Measurements from ENCODE around the gene CT47B1. TPM values are rescaled to one million over a fixed set of nuclear protein-coding genes. Genes with fewer than 3 reads are reported as not detected.
"Not testable (repeated sequence)": the region's sequence is repeated elsewhere in the genome, so short reads cannot be mapped to it uniquely, and the experiment has no call there.

Gene CT47B1
- total RNA-seq = not detected

DNA sequence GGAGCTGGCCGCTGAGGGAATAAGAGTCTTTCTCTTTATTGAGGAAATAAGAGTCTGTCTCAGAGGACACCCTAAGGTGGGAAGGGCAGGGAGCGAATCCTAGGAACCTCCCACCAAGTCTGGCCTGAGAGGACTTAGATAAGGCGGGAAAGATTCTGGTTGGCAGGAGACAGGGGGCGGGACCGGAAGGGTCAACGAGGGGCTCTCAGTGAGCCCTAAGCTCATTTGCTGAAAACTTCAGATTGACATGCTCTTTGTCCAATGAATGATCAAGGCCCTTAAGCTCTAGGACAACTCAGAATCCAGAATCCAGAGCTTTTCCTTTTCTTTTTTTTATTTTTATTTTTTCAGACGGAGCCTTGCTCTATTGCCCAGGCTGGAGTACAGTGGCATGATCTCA is at the start of gene CT47B1:
Gene CT47B1, minus strand, starts transcription at position 101 of the 400 bp plus-strand sequence. CDS start 196 bp downstream, outside the sequence.
- DNase-seq; POLR2A ChIA-PET; ATAC-seq; H3K9me3 Mint-ChIP-seq; H3K27ac Mint-ChIP-seq; H3K4me1 Mint-ChIP-seq (ENCODE audit: low read depth); intact Hi-C loops (cut with micrococcal nuclease); H3K4me3 Mint-ChIP-seq; H3K27me3 Mint-ChIP-seq; CTCF ChIA-PET; H3K36me3 Mint-ChIP-seq (ENCODE audit: low read depth): not testable (repeated sequence)

DNA sequence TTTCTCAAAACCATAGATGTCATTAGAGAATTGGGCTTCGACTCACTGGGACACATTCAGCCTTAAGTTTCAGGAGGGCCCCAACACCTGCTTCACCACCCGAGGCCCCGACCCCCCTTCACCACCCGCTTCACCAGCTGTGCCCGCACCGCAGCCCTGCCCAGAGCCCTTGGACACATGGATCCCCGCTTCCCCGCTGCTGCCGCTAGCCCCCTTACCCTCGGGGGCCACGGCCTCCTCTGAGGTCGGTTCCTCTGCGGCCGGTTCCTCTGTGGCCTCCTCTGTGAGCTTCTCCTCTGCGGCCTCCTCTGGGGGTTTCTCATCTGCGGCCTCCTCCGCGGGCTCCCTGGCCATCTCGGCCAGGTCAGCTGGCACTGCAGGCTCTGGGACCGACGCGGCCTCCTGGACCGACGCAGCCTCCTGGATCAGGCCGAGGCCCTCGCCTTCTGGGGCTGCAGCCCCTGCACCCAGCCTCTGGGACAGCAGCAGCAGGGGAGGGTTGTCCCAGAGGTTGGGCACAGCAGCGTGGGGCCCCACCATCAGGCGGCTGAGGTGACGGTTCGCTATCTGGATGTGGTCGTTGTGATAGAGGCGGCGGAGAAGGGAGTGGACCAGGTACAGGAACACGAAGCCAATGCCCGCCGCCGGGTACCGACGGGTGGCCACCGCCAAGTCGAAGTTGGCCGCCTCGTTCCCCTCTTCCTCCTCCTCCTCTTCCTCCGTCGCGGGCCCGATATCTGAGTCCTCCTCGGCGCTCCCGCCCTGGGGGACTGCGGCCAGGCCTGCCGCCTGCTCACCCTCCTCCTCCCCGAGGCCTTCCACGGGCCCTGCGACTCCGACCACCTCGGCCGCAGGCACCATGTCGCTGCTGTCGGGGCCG is 748 bp downstream of the CT47B1 start:
- TF ChIP-seq, protein P1, sequence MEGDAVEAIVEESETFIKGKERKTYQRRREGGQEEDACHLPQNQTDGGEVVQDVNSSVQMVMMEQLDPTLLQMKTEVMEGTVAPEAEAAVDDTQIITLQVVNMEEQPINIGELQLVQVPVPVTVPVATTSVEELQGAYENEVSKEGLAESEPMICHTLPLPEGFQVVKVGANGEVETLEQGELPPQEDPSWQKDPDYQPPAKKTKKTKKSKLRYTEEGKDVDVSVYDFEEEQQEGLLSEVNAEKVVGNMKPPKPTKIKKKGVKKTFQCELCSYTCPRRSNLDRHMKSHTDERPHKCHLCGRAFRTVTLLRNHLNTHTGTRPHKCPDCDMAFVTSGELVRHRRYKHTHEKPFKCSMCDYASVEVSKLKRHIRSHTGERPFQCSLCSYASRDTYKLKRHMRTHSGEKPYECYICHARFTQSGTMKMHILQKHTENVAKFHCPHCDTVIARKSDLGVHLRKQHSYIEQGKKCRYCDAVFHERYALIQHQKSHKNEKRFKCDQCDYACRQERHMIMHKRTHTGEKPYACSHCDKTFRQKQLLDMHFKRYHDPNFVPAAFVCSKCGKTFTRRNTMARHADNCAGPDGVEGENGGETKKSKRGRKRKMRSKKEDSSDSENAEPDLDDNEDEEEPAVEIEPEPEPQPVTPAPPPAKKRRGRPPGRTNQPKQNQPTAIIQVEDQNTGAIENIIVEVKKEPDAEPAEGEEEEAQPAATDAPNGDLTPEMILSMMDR (IDR thresholded peaks at IDR 0.05) = no peak
- CTCF ChIA-PET = no interaction called here

DNA sequence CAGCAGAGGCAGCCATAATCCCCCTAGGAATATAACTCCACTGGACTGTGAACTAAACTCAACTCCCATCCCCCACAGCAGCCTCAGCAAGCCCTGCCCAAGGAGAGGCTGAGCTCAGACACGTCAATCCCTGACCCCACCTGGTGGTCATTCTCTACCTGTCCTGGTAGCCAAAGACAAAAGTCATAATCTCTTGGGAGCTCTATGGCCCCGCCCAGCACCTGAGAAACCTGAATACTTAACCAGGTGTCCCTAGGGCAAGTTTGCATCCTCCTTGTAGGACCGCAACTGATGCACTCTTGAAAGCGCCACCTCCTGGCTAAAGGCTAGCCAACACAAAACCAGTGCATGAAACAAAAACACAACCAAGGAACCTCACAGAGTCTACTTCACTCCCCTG is 18.4 kb downstream of the CT47B1 start:
- CTCF ChIA-PET = interaction anchor here (2.1 kb wide), 1 partner anchor 67 kb away, joined by 5 read pairs; no protein-coding TSS in a partner anchor
- DNase-seq = peak; percentile 6

More for the DNA sequence above, 748 bp downstream of the CT47B1 start:
- POLR2A ChIA-PET = no interaction called here
- Mint-ChIP-seq H3K27ac (no peak overlapping the region), H3K4me3 (no peak overlapping the region), H3K9me3 (no peaks in the 10 kb centered on the region), H3K36me3 (ENCODE audit: low read depth) (no peaks in the 10 kb centered on the region), H3K4me1 (ENCODE audit: low read depth) (no peaks in the 10 kb centered on the region), H3K27me3 (no peaks in the 10 kb centered on the region)
- ATAC-seq = no peak
- intact Hi-C loops (cut with micrococcal nuclease) = no loop called here
- DNase-seq = no peak

DNA sequence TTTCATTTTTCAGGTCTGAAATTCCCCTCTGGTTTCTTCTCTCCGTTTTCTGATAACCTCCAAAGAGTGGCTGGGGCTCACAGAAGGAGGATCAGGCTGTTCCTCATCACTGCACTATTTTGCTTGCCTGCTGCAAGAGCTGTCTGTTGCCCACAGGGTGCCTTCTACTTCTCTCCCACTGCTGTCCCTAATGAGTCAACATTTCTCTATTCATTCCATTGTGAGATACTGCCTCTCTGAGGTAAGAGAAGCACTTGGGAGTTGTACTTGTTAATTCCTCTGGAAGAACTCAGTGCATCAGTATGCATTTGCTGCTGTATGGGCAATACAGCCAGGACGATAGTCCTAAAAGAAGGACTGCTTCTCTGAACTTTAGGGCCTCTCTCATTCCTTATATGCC is 34.8 kb downstream of the CT47B1 start:
- ChIA-PET POLR2A (no interaction called here), CTCF (no interaction called here)
- DNase-seq (no peak), ATAC-seq (no peak)
- TF ChIP-seq, protein P1 (IDR thresholded peaks at IDR 0.05) = no peak
- H3K4me3 Mint-ChIP-seq = no peak overlapping the region
- no peaks in the 10 kb centered on the region for H3K4me1 Mint-ChIP-seq (ENCODE audit: low read depth)
- intact Hi-C loops (cut with micrococcal nuclease) = no loop called here
- H3K9me3 Mint-ChIP-seq = no peaks in the 10 kb centered on the region
- no peak overlapping the region for H3K27ac Mint-ChIP-seq
- no peaks in the 10 kb centered on the region for H3K36me3 Mint-ChIP-seq (ENCODE audit: low read depth)
- no peaks in the 10 kb centered on the region for H3K27me3 Mint-ChIP-seq

More for the DNA sequence above, 18.4 kb downstream of the CT47B1 start:
- H3K36me3 Mint-ChIP-seq (ENCODE audit: low read depth) = no peaks in the 10 kb centered on the region
- H3K4me1 Mint-ChIP-seq (ENCODE audit: low read depth) = peaks cover 2% of the 10 kb centered on the region
- POLR2A ChIA-PET = no interaction called here
- ATAC-seq = no peak
- TF ChIP-seq, protein P1 (IDR thresholded peaks at IDR 0.05) = no peak
- no peaks in the 10 kb centered on the region for H3K27me3 Mint-ChIP-seq
- H3K27ac Mint-ChIP-seq = no peak overlapping the region
- H3K9me3 Mint-ChIP-seq = no peaks in the 10 kb centered on the region
- H3K4me3 Mint-ChIP-seq = no peak overlapping the region
- intact Hi-C loops (cut with micrococcal nuclease) = no loop called here

DNA sequence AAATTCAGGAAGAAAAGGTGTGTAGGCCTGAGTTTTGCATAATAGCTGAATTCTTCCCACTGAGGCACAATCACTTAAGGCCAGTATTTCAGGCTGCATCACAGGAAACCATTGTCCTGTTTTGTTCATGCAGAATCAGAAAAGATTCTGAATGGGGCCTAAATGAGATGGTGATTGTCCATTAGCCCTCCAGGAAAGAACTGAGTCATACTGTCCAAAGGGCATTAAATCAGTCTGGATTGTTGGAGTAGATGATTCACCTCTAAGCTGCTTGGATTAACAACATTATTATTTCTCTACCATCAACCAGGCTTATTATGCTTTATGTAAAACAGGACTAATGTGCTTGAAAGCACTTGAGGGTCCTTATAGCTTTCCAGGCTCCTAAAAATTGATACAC is 36.2 kb downstream of the CT47B1 start:
- Mint-ChIP-seq H3K27ac (no peak overlapping the region), H3K36me3 (ENCODE audit: low read depth) (no peaks in the 10 kb centered on the region), H3K4me1 (ENCODE audit: low read depth) (no peaks in the 10 kb centered on the region), H3K9me3 (peaks cover 2% of the 10 kb centered on the region), H3K4me3 (no peak overlapping the region), H3K27me3 (peaks cover 3% of the 10 kb centered on the region)
- ATAC-seq (no peak), DNase-seq (no peak)
- intact Hi-C loops (cut with micrococcal nuclease) = no loop called here
- TF ChIP-seq, protein P1 (IDR thresholded peaks at IDR 0.05) = no peak
- ChIA-PET POLR2A (interaction anchor here (0.6 kb wide), 1 partner anchor 14 kb away, joined by 3 read pairs; no protein-coding TSS in a partner anchor), CTCF (no interaction called here)

DNA sequence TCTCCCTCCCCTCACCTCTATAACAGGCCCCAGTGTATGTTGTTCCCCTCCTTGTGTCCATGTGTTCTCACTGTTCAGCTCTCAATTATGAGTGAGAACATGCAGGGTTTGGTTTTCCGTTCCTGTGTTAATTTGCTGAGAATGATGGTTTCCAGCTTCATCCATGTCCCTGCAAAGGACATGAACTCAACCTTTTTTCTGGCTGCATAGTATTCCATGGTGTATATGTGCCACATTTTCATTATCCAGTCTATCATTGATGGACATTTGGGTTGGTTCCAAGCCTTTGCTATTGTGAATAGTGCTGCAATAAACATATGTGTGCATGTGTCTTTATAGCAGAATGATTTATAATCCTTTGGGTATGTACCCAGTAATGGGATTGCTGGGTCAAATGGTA is 48.5 kb downstream of the CT47B1 start:
- H3K4me3 Mint-ChIP-seq; H3K9me3 Mint-ChIP-seq; intact Hi-C loops (cut with micrococcal nuclease); ATAC-seq; CTCF ChIA-PET; DNase-seq; H3K27me3 Mint-ChIP-seq; H3K4me1 Mint-ChIP-seq (ENCODE audit: low read depth); H3K36me3 Mint-ChIP-seq (ENCODE audit: low read depth); POLR2A ChIA-PET; H3K27ac Mint-ChIP-seq: not testable (repeated sequence)
